Inferior parietal cortex (tissue), 1 donor: Measurements from ENCODE around the gene GLYATL3.
"Not testable (repeated sequence)": the region's sequence is repeated elsewhere in the genome, so short reads cannot be mapped to it uniquely, and the experiment has no call there.

ENCODE experiments used
- DNase-seq: peaks from one replicate; pipeline ENCODE4 v3.0.0-alpha.2; 2016; ENCODE audit errors: extremely low spot score

The GLYATL3 gene

DNA sequence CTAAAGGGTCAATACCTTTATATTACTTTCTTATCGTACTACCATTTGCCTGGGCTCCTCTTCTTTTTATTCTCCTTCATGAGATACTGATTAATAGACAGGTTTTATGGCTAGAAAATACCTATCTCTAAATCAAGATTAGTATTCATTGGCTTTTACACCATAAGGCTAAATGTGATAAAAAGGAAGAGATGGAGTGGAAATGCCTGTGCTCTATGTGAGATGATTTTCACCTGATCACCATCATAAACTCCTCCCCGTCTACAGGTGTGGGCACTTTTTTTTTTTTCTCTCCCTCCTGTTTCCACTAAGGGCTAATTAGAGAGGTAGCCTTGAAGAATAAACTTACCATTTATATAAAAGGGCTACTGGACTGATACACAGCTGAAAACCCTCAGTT is at the start of gene GLYATL3:
Gene GLYATL3, plus strand, starts transcription at position 301 of the 400 bp plus-strand sequence. CDS start 12,068 bp downstream, outside the sequence.
- no peak for DNase-seq

GRCh38 chr6:49453221-49453620 is 46.5 kb upstream of the GLYATL3 start:
- DNase-seq: no peak

- no peak for DNase-seq
Measured at GRCh38 chr6:49454787-49455709, 44.7 kb upstream of the GLYATL3 start.

- no peak for DNase-seq
Measured at GRCh38 chr6:49457771-49458170, 42.0 kb upstream of the GLYATL3 start.

DNA sequence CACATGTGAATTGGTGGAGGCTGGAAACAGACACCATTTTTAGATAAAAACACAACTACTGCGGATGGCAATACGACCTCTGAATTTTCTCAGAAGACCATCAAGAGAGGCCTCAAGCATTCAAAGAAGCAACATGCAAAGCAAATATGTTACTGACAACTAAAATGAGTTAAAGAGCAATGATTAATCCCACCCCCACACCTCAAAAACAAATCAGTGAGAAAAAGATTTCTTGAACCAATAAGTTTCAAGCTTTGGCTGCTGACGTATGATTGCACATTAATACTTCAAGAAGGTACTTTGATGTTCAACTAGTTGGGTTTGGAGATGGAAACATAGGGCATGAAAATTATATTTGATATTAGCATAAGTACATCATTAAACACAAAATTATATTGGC is 37.7 kb upstream of the GLYATL3 start:
- DNase-seq: no peak

DNA sequence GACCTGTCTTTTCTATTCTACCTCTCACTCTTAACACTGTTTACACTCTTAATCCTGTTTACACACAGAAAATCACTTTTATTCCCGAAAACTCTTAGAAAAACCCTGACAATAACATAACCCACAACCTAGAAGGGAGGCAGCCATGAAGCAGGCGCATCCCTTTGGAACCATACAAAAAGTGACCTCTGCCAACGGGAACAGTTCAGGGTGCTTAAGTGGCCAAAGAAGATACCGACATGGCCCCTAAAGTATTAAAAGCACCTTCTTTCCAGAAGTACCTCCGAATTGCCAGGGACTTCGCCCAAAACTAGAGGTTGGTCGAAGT is 37.2 kb upstream of the GLYATL3 start:
- no peak for DNase-seq

DNA sequence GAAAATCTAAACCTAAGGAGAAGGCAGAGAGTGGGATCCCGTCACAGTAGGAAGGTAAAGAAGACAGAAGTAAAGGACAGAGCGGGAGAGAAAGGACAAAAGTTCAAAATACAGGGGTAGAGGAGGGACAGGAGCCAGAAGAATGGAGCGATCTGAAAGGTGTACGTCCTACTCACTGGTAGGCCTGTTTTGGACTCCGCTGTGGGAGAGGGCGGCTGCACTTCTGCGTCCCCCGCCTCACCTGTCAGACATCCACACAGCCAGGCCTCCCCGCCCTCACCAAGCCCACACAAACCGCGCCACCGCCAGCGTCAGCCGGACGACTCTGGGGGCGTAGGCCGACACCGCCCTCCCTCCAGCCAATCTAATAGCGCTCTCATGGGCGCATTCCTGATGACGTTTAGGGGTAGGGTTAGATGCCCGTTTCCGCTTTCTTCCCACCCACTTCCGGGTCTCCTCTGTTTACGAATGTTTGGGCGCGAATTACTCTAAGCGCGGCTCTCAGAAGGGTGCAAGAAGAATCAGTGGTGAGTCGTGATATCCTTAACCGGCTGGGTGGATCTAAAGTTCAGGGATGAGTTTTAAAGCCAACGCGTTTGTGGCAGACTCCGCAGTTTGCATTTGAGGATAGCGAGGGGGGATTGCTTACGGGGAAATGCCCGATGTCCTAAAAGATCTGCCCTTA is 36.7 kb upstream of the GLYATL3 start, which contains the start of the genes CENPQ and MMUT:
Gene CENPQ, plus strand, starts transcription at position 444 of the 685 bp plus-strand sequence. CDS start 6,807 bp downstream, outside the sequence.
Gene MMUT, minus strand, starts transcription at position 327 of the 685 bp plus-strand sequence. CDS start 3,787 bp downstream, outside the sequence.
- DNase-seq: peak; percentile 99

GRCh38 chr6:49463612-49463967 is 36.1 kb upstream of the GLYATL3 start:
- DNase-seq: no peak

DNA sequence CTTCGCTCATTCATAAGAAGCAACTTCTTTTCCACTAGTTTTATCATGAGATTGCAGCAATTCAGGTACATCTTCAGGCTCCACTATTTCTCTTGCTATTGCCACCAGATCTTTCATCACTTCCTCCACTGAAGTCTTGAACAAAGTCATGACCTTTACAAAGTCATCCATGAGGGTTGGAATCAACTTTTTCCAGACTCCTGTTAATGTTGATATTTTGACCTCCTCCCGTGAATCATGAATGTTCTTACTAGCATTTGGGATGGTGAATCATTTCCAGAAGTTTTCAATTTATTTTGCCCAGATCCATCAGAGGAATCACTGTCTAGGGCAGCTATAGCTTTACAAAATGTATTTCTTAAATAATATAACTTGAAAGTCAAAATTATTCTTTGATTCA is 35.0 kb upstream of the GLYATL3 start:
- no peak for DNase-seq

DNA sequence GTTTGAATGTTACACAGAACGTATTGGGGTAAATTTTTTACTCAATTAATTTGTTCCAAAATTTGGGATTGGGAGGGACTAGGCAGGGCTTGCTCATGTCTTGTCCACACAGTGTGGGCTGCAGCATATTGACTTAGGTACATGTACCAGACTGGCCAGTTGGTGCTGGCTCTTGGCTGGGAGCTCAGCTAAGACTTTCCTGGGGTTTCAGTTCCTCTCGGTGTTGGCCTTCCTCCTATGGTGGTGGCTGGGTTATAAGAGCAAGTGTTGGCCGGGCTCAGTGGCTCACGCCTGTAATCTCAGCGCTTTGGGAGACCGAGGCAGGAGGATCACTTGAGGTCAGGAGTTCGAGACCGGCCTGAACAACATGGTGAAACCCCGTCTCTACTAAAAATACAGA is 31.7 kb upstream of the GLYATL3 start:
- DNase-seq: no peak

DNA sequence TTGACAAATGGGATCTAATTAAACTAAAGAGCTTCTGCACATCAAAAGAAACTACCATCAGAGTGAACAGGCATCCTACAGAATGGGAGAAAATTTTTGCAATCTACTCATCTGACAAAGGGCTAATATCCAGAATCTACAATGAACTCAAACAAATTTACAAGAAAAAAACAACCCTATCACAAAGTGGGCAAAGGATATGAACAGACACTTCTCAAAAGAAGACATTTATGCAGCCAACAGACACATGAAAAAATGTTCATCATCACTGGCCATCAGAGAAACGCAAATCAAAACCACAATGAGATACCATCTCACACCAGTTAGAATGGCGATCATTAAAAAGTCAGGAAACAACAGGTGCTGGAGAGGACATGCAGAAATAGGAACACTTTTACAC is 23.2 kb upstream of the GLYATL3 start:
- not testable (repeated sequence) for DNase-seq

- DNase-seq: no peak
Measured at GRCh38 chr6:49479308-49479970, 20.3 kb upstream of the GLYATL3 start.

- not testable (repeated sequence) for DNase-seq
Measured at GRCh38 chr6:49481846-49482245, 17.9 kb upstream of the GLYATL3 start.

GRCh38 chr6:49483380-49483779 is 16.3 kb upstream of the GLYATL3 start:
- not testable (repeated sequence) for DNase-seq

- DNase-seq: no peak
Measured at GRCh38 chr6:49490633-49491032, 9.1 kb upstream of the GLYATL3 start.

DNA sequence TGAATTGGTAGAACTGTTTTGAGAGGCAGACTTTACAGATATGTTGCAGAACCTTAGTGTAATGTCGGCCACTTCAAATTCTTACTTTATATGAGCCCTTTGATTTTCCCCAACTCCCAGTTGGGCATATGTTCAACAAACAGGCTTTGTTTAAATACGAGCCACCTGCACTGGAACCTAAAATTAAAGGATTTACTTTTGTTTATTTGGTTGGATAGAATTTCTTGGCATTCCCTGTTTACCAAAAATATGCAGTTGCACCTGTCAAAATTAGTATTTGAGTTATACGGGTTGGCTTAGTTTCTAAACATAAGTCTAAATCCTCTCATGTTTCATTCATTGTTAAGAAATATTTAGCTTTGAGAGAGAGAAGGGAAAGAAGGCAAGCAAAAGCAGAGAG is 2.4 kb upstream of the GLYATL3 start:
- DNase-seq: no peak

- DNase-seq: no peak
Measured at GRCh38 chr6:49499126-49499525, 597 bp upstream of the GLYATL3 start.

DNA sequence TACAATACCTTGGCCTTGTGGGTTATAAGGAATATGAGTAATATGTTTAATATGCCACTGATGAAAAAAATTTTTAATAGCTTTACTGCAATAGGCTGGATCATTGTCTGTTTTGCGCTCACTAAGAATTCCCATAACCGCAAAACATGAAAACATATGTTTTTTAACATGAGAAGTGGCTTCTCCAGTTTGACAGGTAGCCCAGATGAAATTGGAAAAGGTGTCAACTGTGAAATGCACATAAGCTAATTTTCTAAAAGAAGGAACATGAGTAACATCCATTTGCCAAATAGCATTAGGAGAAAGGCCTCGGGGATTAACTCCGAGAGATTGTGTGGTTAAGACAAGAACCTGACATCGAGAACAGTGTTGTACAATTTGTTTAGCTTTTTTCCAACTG is 4.9 kb downstream of the GLYATL3 start:
- DNase-seq: no peak

DNA sequence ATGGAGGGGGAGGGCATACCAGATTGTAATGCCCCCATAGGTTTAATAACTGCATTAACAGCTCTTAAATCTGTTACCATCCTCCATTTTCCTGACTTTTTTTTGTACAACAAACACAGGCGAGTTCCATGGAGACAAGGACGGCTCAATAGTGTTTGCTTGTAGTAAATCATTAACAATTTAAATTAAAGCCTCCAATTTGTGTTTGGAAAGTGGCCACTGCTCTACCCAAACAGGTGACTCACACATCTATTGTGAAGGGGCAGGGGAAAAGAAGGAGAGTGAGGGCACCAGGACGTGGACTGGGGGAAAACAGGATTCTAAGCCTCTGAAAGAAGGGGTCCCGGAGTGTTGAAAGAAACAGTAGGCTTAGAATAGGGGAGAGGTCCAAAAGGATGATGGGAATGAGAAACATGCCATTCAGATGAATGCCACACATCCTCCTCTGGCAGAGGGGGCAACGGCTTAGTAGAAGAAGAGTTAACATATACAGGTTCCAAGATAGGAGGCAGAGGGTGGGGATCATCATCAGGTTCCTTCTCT is 6.9 kb downstream of the GLYATL3 start:
- no peak for DNase-seq

DNA sequence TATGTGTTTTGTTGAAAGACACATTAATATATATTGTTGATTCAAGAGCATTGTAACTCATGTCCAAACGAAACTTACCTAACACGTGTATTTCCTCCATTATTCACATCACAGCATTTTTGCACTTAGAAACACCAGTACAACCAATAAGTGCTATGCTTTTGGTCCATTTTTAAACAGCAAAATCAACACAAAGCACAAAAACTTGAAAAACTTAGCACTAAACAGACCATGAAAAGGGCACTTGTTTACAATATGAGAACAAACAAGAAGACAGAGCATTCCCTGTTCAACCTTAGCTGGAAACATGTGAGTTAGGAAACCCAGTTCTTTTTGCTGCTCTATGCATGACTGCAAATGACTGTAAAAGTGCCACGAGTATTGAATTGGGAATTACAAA is 9.6 kb downstream of the GLYATL3 start:
- DNase-seq: no peak

DNA sequence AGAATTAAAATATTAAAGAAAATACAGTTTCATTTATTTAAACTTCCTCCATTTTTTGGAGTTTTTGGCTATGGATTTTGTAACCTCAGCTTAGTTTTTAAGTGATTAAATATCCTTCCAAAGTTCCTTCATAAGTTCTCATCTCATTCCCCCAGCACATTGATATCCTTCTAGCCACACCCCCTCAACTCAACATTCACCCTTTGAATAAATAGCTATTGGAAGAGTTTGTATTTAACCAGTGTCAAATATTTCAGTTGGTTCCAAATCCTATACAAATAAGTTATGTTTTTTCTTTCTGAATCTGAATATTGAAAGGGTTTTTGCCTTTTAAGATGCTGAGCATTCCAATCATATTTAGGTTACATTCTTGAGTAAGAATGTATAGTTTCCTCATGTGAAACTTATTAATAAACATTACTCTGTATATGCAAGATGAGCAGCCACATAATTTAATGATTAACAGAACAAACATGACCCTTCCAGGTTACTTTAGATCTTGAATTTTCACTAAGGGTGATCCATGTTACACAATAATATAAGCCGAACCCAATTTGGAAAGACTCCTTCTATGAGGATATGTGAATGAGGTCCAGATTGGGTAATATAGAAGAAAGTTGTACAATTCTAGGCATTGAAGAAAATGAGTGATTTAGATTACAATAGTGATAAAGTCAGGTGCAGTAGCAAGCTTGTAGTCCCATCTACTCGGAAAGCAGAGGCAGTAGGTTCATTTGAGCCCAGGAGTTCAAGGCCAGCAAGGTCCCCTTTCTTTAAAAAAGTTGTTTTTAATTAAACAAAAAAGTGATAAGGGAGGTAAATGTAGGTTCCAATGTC is 13.6 kb downstream of the GLYATL3 start:
- DNase-seq: no peak
